T-helper 2 cell (primary cell): ENCODE data around the gene LRRC49.

Source experiments
- DNase-seq, 5 experiments: peaks; one replicate each; pipeline versions ENCODE4 v3.0.0 to v3.0.0-alpha.2; 2012 to 2022

LRRC49 gene

GRCh38 chr15:71093054-71094024 lies 200.7 kb downstream of the LRRC49 start:
- DNase-seq: no peak

- no peak for DNase-seq
These were observed 201.5 kb downstream of the LRRC49 start for GRCh38 chr15:71094137-71094536.

- no peak for DNase-seq
These were observed 204.1 kb downstream of the LRRC49 start for GRCh38 chr15:71096676-71097075.

GRCh38 chr15:71097890-71098289 lies 205.3 kb downstream of the LRRC49 start:
- DNase-seq: no peak

GRCh38 chr15:71098920-71099319 lies 206.3 kb downstream of the LRRC49 start:
- DNase-seq: no peak
